Stimulated activated CD4-positive, alpha-beta T cell treated with anti-CD3 and anti-CD28 coated beads, Interleukin-12 subunit alpha, Interleukin-12 subunit beta, amount 100 ng/mL, for 4 hours (primary cell): ENCODE measurements around the gene NFIX.
A peak's percentile ranks its signal among the peaks of the same experiment; 100 is the strongest.

Source experiments
- DNase-seq: peaks from one replicate; pipeline ENCODE4 v3.0.0-alpha.2; 2020

Gene NFIX

GRCh38 chr19:13010038-13010991 lies 15.0 kb downstream of the NFIX start:
- no peak for DNase-seq

GRCh38 chr19:13010992-13011652 lies 15.8 kb downstream of the NFIX start:
- no peak for DNase-seq

GRCh38 chr19:13011653-13012389 lies 16.5 kb downstream of the NFIX start:
- no peak for DNase-seq

- DNase-seq: no peak
These were observed 17.1 kb downstream of the NFIX start for GRCh38 chr19:13012390-13012689.

GRCh38 chr19:13012690-13013608 lies 17.7 kb downstream of the NFIX start:
- DNase-seq: peak; percentile 28

GRCh38 chr19:13013649-13014048 lies 18.4 kb downstream of the NFIX start:
- no peak for DNase-seq

- DNase-seq: no peak
These were observed 19.0 kb downstream of the NFIX start for GRCh38 chr19:13014101-13014920.

GRCh38 chr19:13014921-13015280 lies 19.6 kb downstream of the NFIX start:
- DNase-seq: no peak

GRCh38 chr19:13015361-13016223 lies 20.3 kb downstream of the NFIX start:
- no peak for DNase-seq

GRCh38 chr19:13016245-13016627 lies 21.0 kb downstream of the NFIX start:
- no peak for DNase-seq

- DNase-seq: no peak
These were observed 21.5 kb downstream of the NFIX start for GRCh38 chr19:13016628-13017305.

- no peak for DNase-seq
These were observed 22.2 kb downstream of the NFIX start for GRCh38 chr19:13017306-13018034.

- DNase-seq: no peak
These were observed 23.0 kb downstream of the NFIX start for GRCh38 chr19:13018035-13018914.

- no peak for DNase-seq
These were observed 24.1 kb downstream of the NFIX start for GRCh38 chr19:13019332-13019731.

GRCh38 chr19:13020002-13020414 lies 24.7 kb downstream of the NFIX start:
- DNase-seq: no peak

GRCh38 chr19:13022111-13022858 lies 27.0 kb downstream of the NFIX start:
- DNase-seq: no peak

- DNase-seq: no peak
These were observed 27.8 kb downstream of the NFIX start for GRCh38 chr19:13022859-13023636.
